ENCODE results near the gene DDN. TPM values are rescaled to one million over a fixed set of nuclear protein-coding genes. Genes with fewer than 3 reads are reported as not detected.

Gene DDN
- total RNA-seq, 1 experiment from 2014 or later, result 0.35 TPM

DNA sequence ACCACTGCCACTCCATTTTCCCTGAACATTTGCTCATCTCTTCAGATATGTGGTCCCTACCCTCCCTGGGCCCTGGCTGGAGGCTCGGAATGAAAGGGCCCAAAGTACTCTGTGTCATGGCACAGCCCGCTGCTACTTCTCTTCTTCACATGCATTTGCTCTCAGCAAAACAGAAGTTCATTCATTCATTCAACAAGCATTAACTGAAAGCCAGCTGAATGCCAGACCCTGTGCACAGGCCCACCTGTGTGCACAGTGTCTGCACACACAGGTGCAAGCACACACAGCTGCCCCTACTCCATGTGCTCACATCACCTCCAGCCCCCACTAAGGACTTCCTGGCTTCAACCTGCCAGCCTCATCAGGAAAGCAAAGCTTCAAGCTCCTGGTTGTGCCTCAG, 13.3 kb downstream of the DDN start:
- H3K27me3 Mint-ChIP-seq (ENCODE audit: low read depth), result peaks cover 95% of the 10 kb centered on the region

More for the DNA sequence above, 13.3 kb downstream of the DDN start:
- Histone ChIP-seq H2BK12ac (ENCODE audit: insufficient read length, low read depth, low read length) (no peak overlapping the region), H3K4me1 (ENCODE audit: insufficient read depth, low read length) (no peaks in the 10 kb centered on the region), H3K56ac (ENCODE audit: insufficient read length, low read depth, low read length) (no peak overlapping the region), H2BK5ac (ENCODE audit: insufficient read length, low read length) (no peak overlapping the region), H4K5ac (ENCODE audit: insufficient read length, low read depth, low read length) (no peak overlapping the region), H3K4me2 (ENCODE audit: insufficient read depth, insufficient read length, low read length) (no peak overlapping the region), H2AK5ac (ENCODE audit: insufficient read length, low read length) (no peak overlapping the region), H3K23ac (ENCODE audit: insufficient read length, low read depth, low read length) (no peak overlapping the region), H2BK120ac (ENCODE audit: low read depth, low read length, poor library complexity, severe bottlenecking) (no peak overlapping the region), H3K14ac (ENCODE audit: insufficient read depth, low read length) (no peak overlapping the region), H3K27me3 (ENCODE audit: insufficient read depth, low read length) (peaks cover 49% of the 10 kb centered on the region), H4K91ac (ENCODE audit: insufficient read length, low read depth, low read length) (no peak overlapping the region), H3K79me1 (ENCODE audit: insufficient read depth, low read depth, low read length, poor library complexity, severe bottlenecking) (no peaks in the 10 kb centered on the region), H3K79me2 (ENCODE audit: insufficient read depth, low read length) (no peaks in the 10 kb centered on the region), H3T11ph (ENCODE audit: low read length) (no peak overlapping the region), H3K18ac (ENCODE audit: insufficient read length, low read depth, low read length) (no peak overlapping the region), H3K9ac (ENCODE audit: extremely low read depth, insufficient read length, low read length) (no peak overlapping the region), H3K4ac (ENCODE audit: low read depth, low read length) (no peak overlapping the region), H3K9me3 (ENCODE audit: control insufficient read depth, low read depth, low read length) (no peaks in the 10 kb centered on the region), H2AFZ (ENCODE audit: low read length) (no peak overlapping the region), H3K27ac (ENCODE audit: insufficient read length, low read depth, low read length) (no peak overlapping the region), H2BK20ac (ENCODE audit: low read depth, low read length, poor library complexity, severe bottlenecking) (no peak overlapping the region), H2BK15ac (ENCODE audit: low read depth, low read length) (no peak overlapping the region), H3K23me2 (ENCODE audit: insufficient read length, low read depth, low read length, poor library complexity, severe bottlenecking) (peaks cover 4% of the 10 kb centered on the region), H4K20me1 (ENCODE audit: control insufficient read depth, insufficient read depth, insufficient read length) (no peaks in the 10 kb centered on the region), H4K8ac (replicated peaks; ENCODE audit: insufficient read length, low read depth, low read length) (no peak overlapping the region)
- no peak overlapping the region for H3K27ac Mint-ChIP-seq
- H3K36me3 Mint-ChIP-seq (ENCODE audit: insufficient read depth in 1 of 3, low read depth in 3 of 3), result no peaks in the 10 kb centered on the region
- DNase-seq, result no peak
- no CpG with 5 or more reads among the region's 2 CpGs for WGBS (ENCODE audit: extremely low coverage, insufficient read length, low lambda C conversion rate)
- peaks cover 14 to 33% of the 10 kb centered on the region in 2 experiments for H3K4me1 Mint-ChIP-seq
- H3K4me3 Mint-ChIP-seq, result no peak overlapping the region; a peak in 1 of 5 replicates
- H3K9me3 Mint-ChIP-seq, result peaks cover 0 to 2% of the 10 kb centered on the region in 2 experiments; a peak in 3 of 5 replicates
- TF ChIP-seq, protein P1, sequence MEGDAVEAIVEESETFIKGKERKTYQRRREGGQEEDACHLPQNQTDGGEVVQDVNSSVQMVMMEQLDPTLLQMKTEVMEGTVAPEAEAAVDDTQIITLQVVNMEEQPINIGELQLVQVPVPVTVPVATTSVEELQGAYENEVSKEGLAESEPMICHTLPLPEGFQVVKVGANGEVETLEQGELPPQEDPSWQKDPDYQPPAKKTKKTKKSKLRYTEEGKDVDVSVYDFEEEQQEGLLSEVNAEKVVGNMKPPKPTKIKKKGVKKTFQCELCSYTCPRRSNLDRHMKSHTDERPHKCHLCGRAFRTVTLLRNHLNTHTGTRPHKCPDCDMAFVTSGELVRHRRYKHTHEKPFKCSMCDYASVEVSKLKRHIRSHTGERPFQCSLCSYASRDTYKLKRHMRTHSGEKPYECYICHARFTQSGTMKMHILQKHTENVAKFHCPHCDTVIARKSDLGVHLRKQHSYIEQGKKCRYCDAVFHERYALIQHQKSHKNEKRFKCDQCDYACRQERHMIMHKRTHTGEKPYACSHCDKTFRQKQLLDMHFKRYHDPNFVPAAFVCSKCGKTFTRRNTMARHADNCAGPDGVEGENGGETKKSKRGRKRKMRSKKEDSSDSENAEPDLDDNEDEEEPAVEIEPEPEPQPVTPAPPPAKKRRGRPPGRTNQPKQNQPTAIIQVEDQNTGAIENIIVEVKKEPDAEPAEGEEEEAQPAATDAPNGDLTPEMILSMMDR (conservative IDR thresholded peaks at IDR 0.05), result no peak
